HepG2 (cell line): ENCODE data around the gene INSR. TPM values are rescaled to one million over a fixed set of nuclear protein-coding genes. Genes with fewer than 3 reads are reported as not detected.

Source experiments
- DNMT3B ChIP-seq: conservative IDR thresholded peaks from 2 replicates; pipeline ENCODE4 v1.6.1; 2016; ENCODE audit warnings: missing biosample characterization, control low read depth
- GFI1 ChIP-seq: sonication (generic); formaldehyde crosslinking; IDR thresholded peaks from 2 replicates; pipeline ENCODE4 v1.5.0; 2020; ENCODE audit warnings: missing genetic modification reagents, mild to moderate bottlenecking, borderline replicate concordance
- HMG20B ChIP-seq: conservative IDR thresholded peaks from 2 replicates; pipeline ENCODE4 v1.6.1; 2016; ENCODE audit warnings: missing genetic modification reagents, missing compliant biosample characterization
- PBX2 ChIP-seq: IDR thresholded peaks from 2 replicates; pipeline ENCODE4 v1.6.1; 2016; ENCODE audit warnings: control low read depth
- RAD21 ChIP-seq: fragments of 450-650 bp; formaldehyde crosslinking; IDR thresholded peaks from 2 replicates; pipeline ENCODE4 v1.5.0; 2020; ENCODE audit warnings: mild to moderate bottlenecking
- SNAPC2 ChIP-seq: sonication (generic); formaldehyde crosslinking; IDR thresholded peaks from 2 replicates; pipeline ENCODE4 v1.8.1; 2022; ENCODE audit warnings: mild to moderate bottlenecking, missing genetic modification reagents
- TAF1 ChIP-seq: sonication (generic); formaldehyde crosslinking; IDR thresholded peaks from 2 replicates; pipeline ENCODE4 v1.4.0; 2020; ENCODE audit warnings: missing genetic modification reagents
- ZNF382 ChIP-seq: sonication (generic); formaldehyde crosslinking; IDR thresholded peaks from 2 replicates; pipeline ENCODE4 v1.5.0; 2020; ENCODE audit warnings: missing genetic modification reagents, mild to moderate bottlenecking, borderline replicate concordance
- ZNF672 ChIP-seq: sonication (generic); formaldehyde crosslinking; IDR thresholded peaks from 2 replicates; pipeline ENCODE4 v1.8.1; 2022; ENCODE audit warnings: missing genetic modification reagents
- ZNF703 ChIP-seq: sonication (generic); formaldehyde crosslinking; IDR thresholded peaks from 2 replicates; pipeline ENCODE4 v1.5.1; 2020; ENCODE audit warnings: missing genetic modification reagents, mild to moderate bottlenecking, moderate library complexity, borderline replicate concordance
- ZNF737 ChIP-seq: sonication (generic); formaldehyde crosslinking; IDR thresholded peaks from 2 replicates; pipeline ENCODE4 v1.5.0; 2020; ENCODE audit warnings: missing genetic modification reagents, mild to moderate bottlenecking, borderline replicate concordance
- polyA plus RNA-seq, 8 experiments: library from polyadenylated mRNA; depleted of rRNA in 3 of 8; stranded (reverse) in 7 of 8; unstranded in 1 of 8; fragments of >200 nt; fragmentation: Illumina TruSeq in 4 of 8; extraction: Trizol in 4 of 8; gene quantifications; 2 replicates each; pipeline versions ENCODE4 v1.2.1 to v1.2.3, GENCODE V29; 2011 to 2016; ENCODE audit warnings: low read depth in 4 of 8, missing spikeins in 1 of 8, mixed read lengths in 1 of 8; ENCODE audit not compliant: insufficient read depth in 1 of 8
- total RNA-seq, 5 experiments: library from RNA; depleted of rRNA; stranded (reverse); fragments of >200 nt; fragmentation: Illumina TruSeq; extraction: Trizol; gene quantifications; 2 replicates each; pipeline ENCODE4 v1.2.3, GENCODE V29; 2016; ENCODE audit warnings: low read depth in 1 of 5
- TF ChIP-seq, protein P1 (sequence below): sonication (generic); formaldehyde crosslinking; IDR thresholded peaks from 2 replicates; pipeline ENCODE4 v1.5.0; 2020; ENCODE audit warnings: mild to moderate bottlenecking, missing genetic modification reagents, borderline replicate concordance
- TF ChIP-seq, protein P2 (sequence below): sonication (generic); formaldehyde crosslinking; IDR thresholded peaks from 2 replicates; pipeline ENCODE4 v1.8.0; 2022; ENCODE audit warnings: low read depth, missing genetic modification reagents

Gene INSR
- total and polyA plus RNA-seq, 2 of the 13 experiments (the other 11 are each of a cell fraction or from before 2014, with no cell fraction given) = 24.2 to 29.8 TPM

DNA sequence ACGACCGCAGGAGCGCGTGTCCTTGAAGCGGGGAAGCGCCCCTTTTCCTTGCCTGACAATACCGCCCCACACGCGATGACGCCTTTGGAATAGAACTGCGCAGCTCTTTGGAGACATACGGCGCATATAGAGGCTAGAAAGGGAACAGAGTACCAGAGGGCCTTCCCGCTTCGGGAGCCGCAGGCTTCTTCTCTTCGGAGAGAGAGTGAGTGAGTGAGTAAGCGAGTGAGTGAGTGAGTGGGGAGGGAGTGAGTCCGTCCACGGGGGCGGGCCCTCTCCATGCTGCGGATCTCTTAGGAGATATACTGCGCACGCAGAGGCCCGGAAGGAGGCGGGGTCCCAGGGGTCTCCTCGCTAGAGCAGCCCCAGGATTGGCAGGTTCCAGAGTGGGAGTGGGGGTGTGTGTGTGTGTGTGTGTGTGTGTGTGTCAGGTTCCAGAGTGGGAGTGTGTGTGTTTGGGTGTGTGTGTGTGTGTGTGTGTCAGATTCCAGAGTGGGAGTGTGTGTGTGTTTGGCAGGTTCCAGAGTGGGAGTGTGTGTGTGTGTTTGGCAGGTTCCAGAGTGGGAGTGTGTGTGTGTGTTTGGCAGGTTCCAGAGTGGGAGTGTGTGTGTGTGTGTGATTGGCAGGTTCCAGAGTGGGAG lies 97.0 kb downstream of the INSR start (continued):
- TF ChIP-seq, protein P1, sequence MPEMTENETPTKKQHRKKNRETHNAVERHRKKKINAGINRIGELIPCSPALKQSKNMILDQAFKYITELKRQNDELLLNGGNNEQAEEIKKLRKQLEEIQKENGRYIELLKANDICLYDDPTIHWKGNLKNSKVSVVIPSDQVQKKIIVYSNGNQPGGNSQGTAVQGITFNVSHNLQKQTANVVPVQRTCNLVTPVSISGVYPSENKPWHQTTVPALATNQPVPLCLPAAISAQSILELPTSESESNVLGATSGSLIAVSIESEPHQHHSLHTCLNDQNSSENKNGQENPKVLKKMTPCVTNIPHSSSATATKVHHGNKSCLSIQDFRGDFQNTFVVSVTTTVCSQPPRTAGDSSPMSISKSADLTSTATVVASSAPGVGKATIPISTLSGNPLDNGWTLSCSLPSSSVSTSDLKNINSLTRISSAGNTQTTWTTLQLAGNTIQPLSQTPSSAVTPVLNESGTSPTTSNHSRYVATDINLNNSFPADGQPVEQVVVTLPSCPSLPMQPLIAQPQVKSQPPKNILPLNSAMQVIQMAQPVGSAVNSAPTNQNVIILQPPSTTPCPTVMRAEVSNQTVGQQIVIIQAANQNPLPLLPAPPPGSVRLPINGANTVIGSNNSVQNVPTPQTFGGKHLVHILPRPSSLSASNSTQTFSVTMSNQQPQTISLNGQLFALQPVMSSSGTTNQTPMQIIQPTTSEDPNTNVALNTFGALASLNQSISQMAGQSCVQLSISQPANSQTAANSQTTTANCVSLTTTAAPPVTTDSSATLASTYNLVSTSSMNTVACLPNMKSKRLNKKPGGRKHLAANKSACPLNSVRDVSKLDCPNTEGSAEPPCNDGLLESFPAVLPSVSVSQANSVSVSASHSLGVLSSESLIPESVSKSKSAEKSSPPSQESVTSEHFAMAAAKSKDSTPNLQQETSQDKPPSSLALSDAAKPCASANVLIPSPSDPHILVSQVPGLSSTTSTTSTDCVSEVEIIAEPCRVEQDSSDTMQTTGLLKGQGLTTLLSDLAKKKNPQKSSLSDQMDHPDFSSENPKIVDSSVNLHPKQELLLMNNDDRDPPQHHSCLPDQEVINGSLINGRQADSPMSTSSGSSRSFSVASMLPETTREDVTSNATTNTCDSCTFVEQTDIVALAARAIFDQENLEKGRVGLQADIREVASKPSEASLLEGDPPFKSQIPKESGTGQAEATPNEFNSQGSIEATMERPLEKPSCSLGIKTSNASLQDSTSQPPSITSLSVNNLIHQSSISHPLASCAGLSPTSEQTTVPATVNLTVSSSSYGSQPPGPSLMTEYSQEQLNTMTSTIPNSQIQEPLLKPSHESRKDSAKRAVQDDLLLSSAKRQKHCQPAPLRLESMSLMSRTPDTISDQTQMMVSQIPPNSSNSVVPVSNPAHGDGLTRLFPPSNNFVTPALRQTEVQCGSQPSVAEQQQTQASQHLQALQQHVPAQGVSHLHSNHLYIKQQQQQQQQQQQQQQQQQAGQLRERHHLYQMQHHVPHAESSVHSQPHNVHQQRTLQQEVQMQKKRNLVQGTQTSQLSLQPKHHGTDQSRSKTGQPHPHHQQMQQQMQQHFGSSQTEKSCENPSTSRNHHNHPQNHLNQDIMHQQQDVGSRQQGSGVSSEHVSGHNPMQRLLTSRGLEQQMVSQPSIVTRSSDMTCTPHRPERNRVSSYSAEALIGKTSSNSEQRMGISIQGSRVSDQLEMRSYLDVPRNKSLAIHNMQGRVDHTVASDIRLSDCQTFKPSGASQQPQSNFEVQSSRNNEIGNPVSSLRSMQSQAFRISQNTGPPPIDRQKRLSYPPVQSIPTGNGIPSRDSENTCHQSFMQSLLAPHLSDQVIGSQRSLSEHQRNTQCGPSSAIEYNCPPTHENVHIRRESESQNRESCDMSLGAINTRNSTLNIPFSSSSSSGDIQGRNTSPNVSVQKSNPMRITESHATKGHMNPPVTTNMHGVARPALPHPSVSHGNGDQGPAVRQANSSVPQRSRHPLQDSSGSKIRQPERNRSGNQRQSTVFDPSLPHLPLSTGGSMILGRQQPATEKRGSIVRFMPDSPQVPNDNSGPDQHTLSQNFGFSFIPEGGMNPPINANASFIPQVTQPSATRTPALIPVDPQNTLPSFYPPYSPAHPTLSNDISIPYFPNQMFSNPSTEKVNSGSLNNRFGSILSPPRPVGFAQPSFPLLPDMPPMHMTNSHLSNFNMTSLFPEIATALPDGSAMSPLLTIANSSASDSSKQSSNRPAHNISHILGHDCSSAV (CRISPR knock-in tag) = no peak
- TF ChIP-seq DNMT3B (CRISPR knock-in tag) (peak; percentile 88; the same call in 1 of the 2 replicates), ZNF672 (CRISPR knock-in tag) (no peak), ZNF382 (CRISPR knock-in tag) (no peak), PBX2 (CRISPR knock-in tag) (no peak; the same call in 1 of the 2 replicates), SNAPC2 (CRISPR knock-in tag) (no peak), ZNF737 (CRISPR knock-in tag) (no peak), HMG20B (no peak), GFI1 (CRISPR knock-in tag) (no peak), TAF1 (no peak), ZNF703 (CRISPR knock-in tag) (no peak; the same call in 1 of the 2 replicates), RAD21 (peak; percentile 51; the same call in 1 of the 2 replicates)
- TF ChIP-seq, protein P2, sequence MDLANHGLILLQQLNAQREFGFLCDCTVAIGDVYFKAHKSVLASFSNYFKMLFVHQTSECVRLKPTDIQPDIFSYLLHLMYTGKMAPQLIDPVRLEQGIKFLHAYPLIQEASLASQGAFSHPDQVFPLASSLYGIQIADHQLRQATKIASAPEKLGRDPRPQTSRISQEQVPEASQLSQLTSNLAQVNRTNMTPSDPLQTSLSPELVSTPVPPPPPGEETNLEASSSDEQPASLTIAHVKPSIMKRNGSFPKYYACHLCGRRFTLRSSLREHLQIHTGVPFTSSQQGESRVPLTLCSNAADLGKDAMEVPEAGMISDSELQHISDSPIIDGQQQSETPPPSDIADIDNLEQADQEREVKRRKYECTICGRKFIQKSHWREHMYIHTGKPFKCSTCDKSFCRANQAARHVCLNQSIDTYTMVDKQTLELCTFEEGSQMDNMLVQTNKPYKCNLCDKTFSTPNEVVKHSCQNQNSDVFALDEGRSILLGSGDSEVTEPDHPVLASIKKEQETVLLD (CRISPR knock-in tag) = no peak
